ENCODE data around the gene C2CD2.

DNA sequence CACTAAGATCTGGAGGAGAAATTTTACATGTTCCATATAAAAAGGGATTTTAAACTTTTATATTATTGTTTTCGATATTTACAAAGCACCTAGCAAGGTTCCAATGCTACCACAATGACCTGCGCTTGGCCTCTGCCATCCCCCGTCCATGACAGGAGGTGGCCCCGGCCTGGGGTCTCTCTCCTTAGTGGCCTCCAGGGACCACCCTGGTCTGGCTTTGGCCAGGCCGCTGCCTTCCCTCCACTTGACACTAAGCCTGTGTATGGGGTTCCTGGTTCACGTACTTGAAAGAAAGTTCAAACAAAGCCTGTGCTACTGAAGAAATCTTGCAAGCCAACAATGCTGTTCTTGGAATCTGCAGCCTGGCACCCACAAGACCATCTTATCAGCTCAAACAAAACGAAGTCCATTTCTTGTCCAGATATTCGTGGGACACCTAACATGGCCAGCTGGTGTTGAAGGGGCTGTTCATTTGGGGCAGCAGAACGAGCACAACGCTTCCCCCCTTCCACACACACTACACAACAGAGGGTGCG lies 87.5 kb downstream of the C2CD2 start:
- TF ChIP-seq, protein P1, sequence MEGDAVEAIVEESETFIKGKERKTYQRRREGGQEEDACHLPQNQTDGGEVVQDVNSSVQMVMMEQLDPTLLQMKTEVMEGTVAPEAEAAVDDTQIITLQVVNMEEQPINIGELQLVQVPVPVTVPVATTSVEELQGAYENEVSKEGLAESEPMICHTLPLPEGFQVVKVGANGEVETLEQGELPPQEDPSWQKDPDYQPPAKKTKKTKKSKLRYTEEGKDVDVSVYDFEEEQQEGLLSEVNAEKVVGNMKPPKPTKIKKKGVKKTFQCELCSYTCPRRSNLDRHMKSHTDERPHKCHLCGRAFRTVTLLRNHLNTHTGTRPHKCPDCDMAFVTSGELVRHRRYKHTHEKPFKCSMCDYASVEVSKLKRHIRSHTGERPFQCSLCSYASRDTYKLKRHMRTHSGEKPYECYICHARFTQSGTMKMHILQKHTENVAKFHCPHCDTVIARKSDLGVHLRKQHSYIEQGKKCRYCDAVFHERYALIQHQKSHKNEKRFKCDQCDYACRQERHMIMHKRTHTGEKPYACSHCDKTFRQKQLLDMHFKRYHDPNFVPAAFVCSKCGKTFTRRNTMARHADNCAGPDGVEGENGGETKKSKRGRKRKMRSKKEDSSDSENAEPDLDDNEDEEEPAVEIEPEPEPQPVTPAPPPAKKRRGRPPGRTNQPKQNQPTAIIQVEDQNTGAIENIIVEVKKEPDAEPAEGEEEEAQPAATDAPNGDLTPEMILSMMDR (IDR thresholded peaks at IDR 0.05), result no peak
- TF ChIP-seq POLR2A (IDR thresholded peaks at IDR 0.05) (no peak), EP300 (IDR thresholded peaks at IDR 0.05) (no peak)

Data from tibial nerve (tissue), 4 donors.